HAP-1 (cell line): ENCODE results near the gene FAM124A.

ENCODE experiments used
- DNase-seq, 2 experiments: peaks; one replicate each; pipeline ENCODE4 v3.0.0-alpha.2; 2016 to 2020; ENCODE audit warnings: low spot score in 2 of 2
- H3K27me3 ChIP-seq: fragments of 250-450 bp; sonication (Bioruptor Pico); 2 replicates; pipeline ENCODE4 v1.5.1; 2020; ENCODE audit warnings: low read depth, mild to moderate bottlenecking, moderate library complexity
- H3K36me3 ChIP-seq: fragments of 250-450 bp; sonication (Bioruptor Pico); replicated peaks from 2 replicates; pipeline ENCODE4 v1.5.1; 2020; ENCODE audit warnings: mild to moderate bottlenecking
- H3K4me1 ChIP-seq: fragments of 250-450 bp; sonication (Bioruptor Pico); 2 replicates; pipeline ENCODE4 v1.5.1; 2020; ENCODE audit warnings: mild to moderate bottlenecking
- H3K4me3 ChIP-seq: fragments of 250-450 bp; sonication (Bioruptor Pico); 2 replicates; pipeline ENCODE4 v1.5.1; 2020; ENCODE audit warnings: mild to moderate bottlenecking, moderate library complexity
- H3K9me3 ChIP-seq: fragments of 250-450 bp; sonication (Bioruptor Pico); 2 replicates; pipeline ENCODE4 v1.5.1; 2020; ENCODE audit warnings: mild to moderate bottlenecking, moderate library complexity
- in situ Hi-C: fragments of 300-500 bp; cut with MboI; formaldehyde crosslinking; loops from 3 replicates; pipeline ENCODE4 v1.14.3; 2020; ENCODE audit warnings: low sequenced_read_pairs, inconsistent platforms, mixed read lengths

FAM124A gene

GRCh38 chr13:51321836-51322235 lies 99.6 kb downstream of the FAM124A start:
- DNase-seq, result no peak
- Histone ChIP-seq H3K9me3 (no peaks in the 10 kb centered on the region), H3K36me3 (no peaks in the 10 kb centered on the region), H3K4me3 (no peak overlapping the region), H3K4me1 (no peaks in the 10 kb centered on the region), H3K27me3 (no peaks in the 10 kb centered on the region)
- in situ Hi-C loops, result no loop called here

- Histone ChIP-seq H3K4me1 (no peaks in the 10 kb centered on the region), H3K27me3 (no peaks in the 10 kb centered on the region), H3K9me3 (no peaks in the 10 kb centered on the region), H3K36me3 (no peaks in the 10 kb centered on the region), H3K4me3 (no peak overlapping the region)
- in situ Hi-C loops, result no loop called here
- no peak for DNase-seq
These were observed 100.6 kb downstream of the FAM124A start for GRCh38 chr13:51322826-51323225.

- DNase-seq, result no peak
- no peak overlapping the region for H3K4me3 ChIP-seq
These were observed 101.8 kb downstream of the FAM124A start for GRCh38 chr13:51323824-51324511.

GRCh38 chr13:51324714-51325420 lies 102.7 kb downstream of the FAM124A start:
- no peak for DNase-seq
- Histone ChIP-seq H3K9me3 (no peaks in the 10 kb centered on the region), H3K36me3 (no peaks in the 10 kb centered on the region)

More at GRCh38 chr13:51323824-51324511, 101.8 kb downstream of the FAM124A start:
- in situ Hi-C loops, result no loop called here
- Histone ChIP-seq H3K9me3 (no peaks in the 10 kb centered on the region), H3K4me1 (peaks cover 10% of the 10 kb centered on the region), H3K36me3 (no peaks in the 10 kb centered on the region), H3K27me3 (no peaks in the 10 kb centered on the region)

GRCh38 chr13:51325837-51326236 lies 103.6 kb downstream of the FAM124A start:
- H3K4me1 ChIP-seq, result peaks cover 15% of the 10 kb centered on the region
- H3K4me3 ChIP-seq, result no peak overlapping the region
- H3K36me3 ChIP-seq, result no peaks in the 10 kb centered on the region
- H3K27me3 ChIP-seq, result no peaks in the 10 kb centered on the region
- no peaks in the 10 kb centered on the region for H3K9me3 ChIP-seq
- in situ Hi-C loops, result no loop called here
- DNase-seq, result no peak

More at GRCh38 chr13:51324714-51325420, 102.7 kb downstream of the FAM124A start:
- peaks cover 15% of the 10 kb centered on the region for H3K4me1 ChIP-seq
- in situ Hi-C loops, result no loop called here
- no peaks in the 10 kb centered on the region for H3K27me3 ChIP-seq
- H3K4me3 ChIP-seq, result no peak overlapping the region

GRCh38 chr13:51326777-51327176 lies 104.6 kb downstream of the FAM124A start:
- Histone ChIP-seq H3K4me3 (no peak overlapping the region), H3K9me3 (no peaks in the 10 kb centered on the region), H3K36me3 (no peaks in the 10 kb centered on the region), H3K27me3 (no peaks in the 10 kb centered on the region), H3K4me1 (peaks cover 15% of the 10 kb centered on the region)
- DNase-seq, result no peak
- in situ Hi-C loops, result no loop called here

GRCh38 chr13:51327961-51328360 lies 105.8 kb downstream of the FAM124A start:
- H3K27me3 ChIP-seq, result no peaks in the 10 kb centered on the region
- H3K36me3 ChIP-seq, result no peaks in the 10 kb centered on the region
- in situ Hi-C loops, result no loop called here
- peaks cover 15% of the 10 kb centered on the region for H3K4me1 ChIP-seq
- H3K4me3 ChIP-seq, result no peak overlapping the region
- DNase-seq, result no peak
- H3K9me3 ChIP-seq, result no peaks in the 10 kb centered on the region

- DNase-seq, result peak; percentile 85 to 88
- Histone ChIP-seq H3K27me3 (no peaks in the 10 kb centered on the region), H3K9me3 (no peaks in the 10 kb centered on the region), H3K4me3 (no peak overlapping the region), H3K4me1 (peaks cover 18% of the 10 kb centered on the region), H3K36me3 (no peaks in the 10 kb centered on the region)
- in situ Hi-C loops, result no loop called here
These were observed 106.3 kb downstream of the FAM124A start for GRCh38 chr13:51328488-51328887.

GRCh38 chr13:51329606-51330005 lies 107.4 kb downstream of the FAM124A start:
- Histone ChIP-seq H3K9me3 (no peaks in the 10 kb centered on the region), H3K4me1 (peaks cover 18% of the 10 kb centered on the region), H3K36me3 (no peaks in the 10 kb centered on the region), H3K4me3 (no peak overlapping the region), H3K27me3 (no peaks in the 10 kb centered on the region)
- DNase-seq, result no peak
- in situ Hi-C loops, result no loop called here

- in situ Hi-C loops, result no loop called here
- Histone ChIP-seq H3K36me3 (no peaks in the 10 kb centered on the region), H3K27me3 (no peaks in the 10 kb centered on the region), H3K4me1 (peaks cover 18% of the 10 kb centered on the region), H3K4me3 (no peak overlapping the region), H3K9me3 (no peaks in the 10 kb centered on the region)
- DNase-seq, result no peak
These were observed 108.6 kb downstream of the FAM124A start for GRCh38 chr13:51330791-51331190.

GRCh38 chr13:51331354-51331861 lies 109.2 kb downstream of the FAM124A start:
- DNase-seq, result no peak
- Histone ChIP-seq H3K4me3 (no peak overlapping the region), H3K4me1 (peaks cover 18% of the 10 kb centered on the region), H3K27me3 (no peaks in the 10 kb centered on the region), H3K9me3 (no peaks in the 10 kb centered on the region), H3K36me3 (no peaks in the 10 kb centered on the region)
- in situ Hi-C loops, result no loop called here

GRCh38 chr13:51332566-51333361 lies 110.6 kb downstream of the FAM124A start:
- no peaks in the 10 kb centered on the region for H3K27me3 ChIP-seq
- no peaks in the 10 kb centered on the region for H3K9me3 ChIP-seq
- no peak for DNase-seq
- peaks cover 18% of the 10 kb centered on the region for H3K4me1 ChIP-seq
- in situ Hi-C loops, result no loop called here
- no peak overlapping the region for H3K4me3 ChIP-seq
- H3K36me3 ChIP-seq, result no peaks in the 10 kb centered on the region

- DNase-seq, result no peak
- Histone ChIP-seq H3K9me3 (no peaks in the 10 kb centered on the region), H3K4me3 (no peak overlapping the region), H3K4me1 (peaks cover 13% of the 10 kb centered on the region), H3K36me3 (no peaks in the 10 kb centered on the region), H3K27me3 (no peaks in the 10 kb centered on the region)
- in situ Hi-C loops, result no loop called here
These were observed 111.2 kb downstream of the FAM124A start for GRCh38 chr13:51333421-51333820.

- Histone ChIP-seq H3K4me1 (peaks cover 9% of the 10 kb centered on the region), H3K4me3 (no peak overlapping the region), H3K36me3 (no peaks in the 10 kb centered on the region), H3K27me3 (no peaks in the 10 kb centered on the region), H3K9me3 (no peaks in the 10 kb centered on the region)
- no peak for DNase-seq
- in situ Hi-C loops, result no loop called here
These were observed 111.6 kb downstream of the FAM124A start for GRCh38 chr13:51333826-51334225.
